GM23338 (cell line): Measurements from ENCODE around the gene IGSF6. TPM values are rescaled to one million over a fixed set of nuclear protein-coding genes. Genes with fewer than 3 reads are reported as not detected.
"Not testable (repeated sequence)": the region's sequence is repeated elsewhere in the genome, so short reads cannot be mapped to it uniquely, and the experiment has no call there.

Source experiments
- ATAC-seq: fragments of 200-7000 bp; cut with Tn5 transposase; 3 replicates; pipeline ENCODE4 v1.9.1; 2020
- DNase-seq: peaks from one replicate; pipeline ENCODE4 v3.0.0-alpha.2; 2015; ENCODE audit warnings: low spot score
- H2AFZ ChIP-seq: fragments of 200-600 bp; sonication (generic); 2 replicates; pipeline ENCODE4 v1.8.0; 2016; ENCODE audit warnings: antibody characterized with exemption, mild to moderate bottlenecking, moderate library complexity
- H3F3A ChIP-seq: fragments of 200-600 bp; sonication (generic); replicated peaks from 2 replicates; pipeline ENCODE4 v1.8.0; 2017; ENCODE audit warnings: antibody characterized with exemption, mixed run types, low read depth
- H3K27ac ChIP-seq: fragments of 200-600 bp; sonication (generic); 2 replicates; pipeline ENCODE4 v1.6.1; 2016; ENCODE audit warnings: low read depth
- H3K27me3 ChIP-seq: fragments of 200-600 bp; sonication (generic); 2 replicates; pipeline ENCODE4 v1.8.0; 2016; ENCODE audit warnings: mild to moderate bottlenecking, mixed run types, moderate library complexity; ENCODE audit not compliant: insufficient read depth
- H3K36me3 ChIP-seq: fragments of 200-600 bp; sonication (generic); 2 replicates; pipeline ENCODE4 v1.8.0; 2016; ENCODE audit warnings: mild to moderate bottlenecking; ENCODE audit not compliant: insufficient read depth
- H3K4me1 ChIP-seq: fragments of 200-600 bp; sonication (generic); 2 replicates; pipeline ENCODE4 v1.8.0; 2016; ENCODE audit warnings: mild to moderate bottlenecking, moderate library complexity; ENCODE audit not compliant: insufficient read depth
- H3K4me2 ChIP-seq: fragments of 200-600 bp; sonication (generic); 2 replicates; pipeline ENCODE4 v1.7.1; 2017; ENCODE audit warnings: mixed run types
- H3K4me3 ChIP-seq: fragments of 200-600 bp; sonication (generic); 2 replicates; pipeline ENCODE4 v1.6.1; 2016; ENCODE audit warnings: mixed run types
- H3K79me2 ChIP-seq: fragments of 200-600 bp; sonication (generic); replicated peaks from 2 replicates; pipeline ENCODE4 v1.8.0; 2017; ENCODE audit warnings: mild to moderate bottlenecking; ENCODE audit not compliant: insufficient read depth
- H3K9me2 ChIP-seq: fragments of 200-600 bp; sonication (generic); 2 replicates; pipeline ENCODE4 v1.8.0; 2017; ENCODE audit not compliant: insufficient read depth
- H4K20me1 ChIP-seq: fragments of 200-600 bp; sonication (generic); replicated peaks from 2 replicates; pipeline ENCODE4 v1.8.0; 2017; ENCODE audit warnings: mild to moderate bottlenecking; ENCODE audit not compliant: insufficient read depth
- H3K27ac Mint-ChIP-seq: 2 replicates; pipeline ENCODE4 v1.8.0; 2020; ENCODE audit warnings: inconsistent platforms, mild to moderate bottlenecking, moderate library complexity, mixed read lengths
- H3K27me3 Mint-ChIP-seq: 3 replicates; pipeline ENCODE4 v1.8.0; 2022; ENCODE audit warnings: low read depth, mild to moderate bottlenecking, moderate library complexity, mixed read lengths, inconsistent platforms; ENCODE audit not compliant: insufficient read depth, poor library complexity
- H3K36me3 Mint-ChIP-seq: 3 replicates; pipeline ENCODE4 v1.8.0; 2021; ENCODE audit warnings: low read depth, mild to moderate bottlenecking, inconsistent platforms, moderate library complexity, mixed read lengths
- H3K4me1 Mint-ChIP-seq: 3 replicates; pipeline ENCODE4 v1.8.0; 2020; ENCODE audit warnings: mild to moderate bottlenecking, inconsistent platforms, mixed read lengths
- H3K4me3 Mint-ChIP-seq: 3 replicates; pipeline ENCODE4 v1.8.0; 2021; ENCODE audit warnings: moderate library complexity, mild to moderate bottlenecking, inconsistent platforms, mixed read lengths
- H3K9me3 Mint-ChIP-seq: 3 replicates; pipeline ENCODE4 v1.8.0; 2020; ENCODE audit warnings: moderate library complexity, mild to moderate bottlenecking, inconsistent platforms, mixed read lengths
- EZH2 ChIP-seq: fragments of 200-600 bp; sonication (generic); IDR thresholded peaks from one replicate; pipeline ENCODE4 v1.8.0; 2017; ENCODE audit warnings: antibody characterized with exemption, mild to moderate bottlenecking, low read depth; ENCODE audit not compliant: unreplicated experiment
- NANOG ChIP-seq: IDR thresholded peaks from 2 replicates; pipeline ENCODE4 v1.6.1; 2016; ENCODE audit warnings: antibody characterized with exemption, borderline replicate concordance
- STAT1 ChIP-seq: IDR thresholded peaks from one replicate; pipeline ENCODE4 v1.6.1; 2016; ENCODE audit warnings: antibody characterized with exemption; ENCODE audit not compliant: unreplicated experiment
- ZNF114 ChIP-seq: fragments of 250-450 bp; sonication (Bioruptor Pico); IDR thresholded peaks from 2 replicates; pipeline ENCODE4 v1.5.0; 2020; ENCODE audit warnings: mild to moderate bottlenecking, moderate library complexity
- ZNF331 ChIP-seq: fragments of 250-450 bp; sonication (Bioruptor Pico); IDR thresholded peaks from 2 replicates; pipeline ENCODE4 v1.5.0; 2020; ENCODE audit warnings: low read depth, mild to moderate bottlenecking, moderate library complexity
- ZNF462 ChIP-seq: fragments of 250-450 bp; sonication (Bioruptor Pico); IDR thresholded peaks from 2 replicates; pipeline ENCODE4 v1.5.0; 2020; ENCODE audit warnings: mild to moderate bottlenecking, moderate library complexity
- polyA plus RNA-seq: library from polyadenylated mRNA; unstranded; fragments of >200 nt; fragmentation: Nextera tagmentation; extraction: Ambion mirVana; gene quantifications from 2 replicates; pipeline ENCODE4 v1.2.1, GENCODE V29; 2016
- total RNA-seq: library from RNA; depleted of rRNA; stranded (reverse); fragments of >200 nt; shearing (Covaris generic); gene quantifications from 2 replicates; pipeline ENCODE4 v1.2.3, GENCODE V29; 2014
- TF ChIP-seq, protein P1 (sequence below): IDR thresholded peaks from 2 replicates; pipeline ENCODE4 v1.6.1; 2016; ENCODE audit warnings: antibody characterized with exemption

IGSF6 gene
- total and polyA plus RNA-seq, 2 experiments from 2014 or later, result 0.19 TPM; not detected in 1

GRCh38 chr16:21629616-21630539, 22.5 kb downstream of the IGSF6 start:
- DNase-seq, H3K4me1 ChIP-seq, H3K4me2 ChIP-seq, H3K4me3 Mint-ChIP-seq, H3K9me2 ChIP-seq, H2AFZ ChIP-seq, H3K79me2 ChIP-seq, H3K4me3 ChIP-seq, ATAC-seq, H3F3A ChIP-seq, H3K27ac ChIP-seq, H3K27ac Mint-ChIP-seq, H3K27me3 Mint-ChIP-seq, H3K27me3 ChIP-seq, H3K36me3 ChIP-seq, H4K20me1 ChIP-seq: not testable (repeated sequence)
- peaks cover 11% of the 10 kb centered on the region; the same call in 2 of the 3 replicates for H3K9me3 Mint-ChIP-seq
- H3K36me3 Mint-ChIP-seq, result peaks cover 63% of the 10 kb centered on the region
- peaks cover 10% of the 10 kb centered on the region; the same call in 2 of the 3 replicates for H3K4me1 Mint-ChIP-seq

DNA sequence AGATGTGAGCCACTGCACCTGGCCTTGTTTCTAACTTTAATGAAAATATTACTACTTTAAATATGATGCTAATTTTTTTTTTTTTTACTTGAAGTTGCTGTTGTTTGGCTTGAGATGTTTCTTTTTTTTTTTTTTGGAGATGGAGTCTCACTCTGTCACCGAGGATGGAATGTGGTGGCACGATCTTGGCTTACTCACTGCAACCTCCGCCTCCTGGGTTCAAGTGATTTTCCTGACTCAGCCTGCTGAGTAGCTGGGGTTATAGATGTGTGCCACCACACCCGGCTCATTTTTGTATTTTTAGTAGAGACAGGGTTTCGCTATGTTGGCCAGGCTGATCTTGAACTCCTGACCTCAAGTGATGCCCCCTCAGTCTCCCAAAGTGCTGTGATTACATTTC, 23.6 kb downstream of the IGSF6 start:
- H3K79me2 ChIP-seq, result no peaks in the 10 kb centered on the region
- no peak for DNase-seq
- no peak overlapping the region for H3K27ac Mint-ChIP-seq

More for the DNA sequence above, 23.6 kb downstream of the IGSF6 start:
- TF ChIP-seq ZNF114 (CRISPR knock-in tag) (no peak), ZNF331 (CRISPR knock-in tag) (no peak), EZH2 (no peak), ZNF462 (CRISPR knock-in tag) (no peak), STAT1 (no peak), NANOG (no peak)
- TF ChIP-seq, protein P1, sequence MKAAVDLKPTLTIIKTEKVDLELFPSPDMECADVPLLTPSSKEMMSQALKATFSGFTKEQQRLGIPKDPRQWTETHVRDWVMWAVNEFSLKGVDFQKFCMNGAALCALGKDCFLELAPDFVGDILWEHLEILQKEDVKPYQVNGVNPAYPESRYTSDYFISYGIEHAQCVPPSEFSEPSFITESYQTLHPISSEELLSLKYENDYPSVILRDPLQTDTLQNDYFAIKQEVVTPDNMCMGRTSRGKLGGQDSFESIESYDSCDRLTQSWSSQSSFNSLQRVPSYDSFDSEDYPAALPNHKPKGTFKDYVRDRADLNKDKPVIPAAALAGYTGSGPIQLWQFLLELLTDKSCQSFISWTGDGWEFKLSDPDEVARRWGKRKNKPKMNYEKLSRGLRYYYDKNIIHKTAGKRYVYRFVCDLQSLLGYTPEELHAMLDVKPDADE, result no peak
- Mint-ChIP-seq H3K27me3 (no peaks in the 10 kb centered on the region), H3K9me3 (peaks cover 11% of the 10 kb centered on the region; the same call in 2 of the 3 replicates), H3K4me1 (peaks cover 5% of the 10 kb centered on the region; the same call in 2 of the 3 replicates), H3K36me3 (peaks cover 69% of the 10 kb centered on the region), H3K4me3 (no peak overlapping the region)
- Histone ChIP-seq H3K4me3 (no peak overlapping the region), H3K27ac (no peak overlapping the region), H3K4me1 (no peaks in the 10 kb centered on the region), H3K36me3 (peaks cover 9% of the 10 kb centered on the region), H3K27me3 (no peaks in the 10 kb centered on the region), H3K4me2 (no peak overlapping the region), H3K9me2 (no peaks in the 10 kb centered on the region), H3F3A (no peaks in the 10 kb centered on the region), H2AFZ (no peak overlapping the region), H4K20me1 (peaks cover 3% of the 10 kb centered on the region; the same call in 1 of the 2 replicates)
- ATAC-seq, result no peak
